Measurements from ENCODE around the gene RAI1.

- TF ChIP-seq POLR2A (IDR thresholded peaks at IDR 0.05; ENCODE audit: low read length): no peak
- TF ChIP-seq GATA1 (IDR thresholded peaks at IDR 0.05; ENCODE audit: low read depth, low read length): no peak
Measured at GRCh38 chr17:17783116-17783824, 102.0 kb downstream of the RAI1 start.

All from erythroblast (primary cell).